Ovary (tissue), 9 donors: ENCODE results near the gene LPCAT1. TPM values are rescaled to one million over a fixed set of nuclear protein-coding genes. Genes with fewer than 3 reads are reported as not detected.
"Not testable (repeated sequence)": the region's sequence is repeated elsewhere in the genome, so short reads cannot be mapped to it uniquely, and the experiment has no call there.

Experiments used
- DNase-seq, 5 donors: peaks; one replicate each; pipeline ENCODE4 v3.0.0-alpha.2; 2019 to 2020
- H3K27ac ChIP-seq, 2 donors: fragments of 200-600 bp; one replicate each; pipeline versions ENCODE4 v1.5.1 to v1.8.0; 2019 to 2022
- H3K27me3 ChIP-seq: fragments of 200-600 bp; one replicate; pipeline ENCODE4 v1.8.0; 2022
- H3K36me3 ChIP-seq: fragments of 200-600 bp; sonication (generic); one replicate; pipeline ENCODE4 v1.5.1; 2019
- H3K4me1 ChIP-seq: one replicate; pipeline ENCODE4 v1.8.1; 2013; ENCODE audit warnings: mild to moderate bottlenecking, moderate library complexity; ENCODE audit not compliant: insufficient read depth
- H3K4me3 ChIP-seq: fragments of 200-600 bp; sonication (generic); one replicate; pipeline ENCODE4 v1.5.1; 2017
- H3K9me3 ChIP-seq, 2 donors: fragments of 200-600 bp in 1 of 2; sonication (generic) in 1 of 2; one replicate each; pipeline versions ENCODE4 v1.5.1 to v1.8.1; 2013 to 2019; ENCODE audit warnings: mild to moderate bottlenecking in 1 of 2, moderate library complexity in 1 of 2
- EP300 ChIP-seq: sonication (generic); formaldehyde crosslinking; IDR thresholded peaks from one replicate; pipeline ENCODE4 v1.6.1; 2017; ENCODE audit warnings: antibody characterized with exemption
- POLR2A ChIP-seq: fragments of 450-650 bp; IDR thresholded peaks from one replicate; pipeline ENCODE4 v1.6.1; 2017; ENCODE audit warnings: antibody characterized with exemption, mild to moderate bottlenecking, moderate library complexity
- WGBS, 3 donors: extraction: QIAGEN DNeasy Blood & Tissue Kit in 1 of 3; methylation state at CpG; one replicate each; pipeline versions ENCODE4 v1.1.5 to v1.1.7; 2013 to 2017; 5-methylcytosine and 5-hydroxymethylcytosine counted together
- intact Hi-C, 4 donors: fragments of 100-400 bp; cut with DNase I; formaldehyde crosslinking; loops; one replicate each; pipeline versions ENCODE4 v1.11.0 to v1.15.1; 2022 to 2023
- polyA plus RNA-seq, 2 donors: library from polyadenylated mRNA; stranded (reverse); fragments of 200-250 nt in 1 of 2; fragments of 350-450 nt in 1 of 2; fragmentation: Illumina TruSeq in 1 of 2; extraction: RNeasy Lipid Tissue Mini Kit (QIAGEN cat#74804) in 1 of 2; gene quantifications; one replicate each; pipeline ENCODE4 v1.2.3, GENCODE V29; 2013 to 2014
- total RNA-seq, 7 donors: library from RNA; depleted of rRNA in 2 of 7; stranded (reverse); fragments of >200 nt in 2 of 7; fragmentation: NEBNext Ultra II Directional in 3 of 7; extraction: Animal tissue kit (Norgen Biotek cat#: 25700) in 3 of 7; gene quantifications; one replicate each; pipeline versions ENCODE4 v1.1.0 to v1.2.4, GENCODE V29; 2016 to 2023
- TF ChIP-seq, protein P1 (sequence below), 3 donors: fragments of 450-650 bp in 2 of 3; fragments of 200-600 bp in 1 of 3; IDR thresholded peaks; one replicate each; pipeline versions ENCODE4 v1.5.1 to v1.8.0; 2016 to 2022; ENCODE audit warnings: antibody characterized with exemption in 3 of 3, mild to moderate bottlenecking in 1 of 3
- donor health status: DM: no; HTN: no; CAD: no; lungs with moderate emphysema.
- donor health status: DM: no; HTN: no; CAD: no.
- donor health status: Bipolar disorder and iron deficiency.
- donor health status: DM: yes; HTN: yes; CAD: no.
- donor health status: DM: no; HTN: no; CAD: no.
- donor health status: DM: yes; HTN: yes; CAD: no.

Gene LPCAT1
- total and polyA plus RNA-seq, 9 donors = 13.0 to 57.1 (median 25.3) TPM

GRCh38 chr5:1517838-1518237 is 5.9 kb downstream of the LPCAT1 start:
- Histone ChIP-seq H3K4me3 (no peak overlapping the region), H3K9me3 (no peaks in the 10 kb centered on the region), H3K36me3 (no peaks in the 10 kb centered on the region), H3K27ac (no peak overlapping the region), H3K4me1 (peaks cover 6% of the 10 kb centered on the region), H3K27me3 (no peaks in the 10 kb centered on the region)
- peak; percentile 3 to 28 (median 13) for DNase-seq
- TF ChIP-seq, protein P1, sequence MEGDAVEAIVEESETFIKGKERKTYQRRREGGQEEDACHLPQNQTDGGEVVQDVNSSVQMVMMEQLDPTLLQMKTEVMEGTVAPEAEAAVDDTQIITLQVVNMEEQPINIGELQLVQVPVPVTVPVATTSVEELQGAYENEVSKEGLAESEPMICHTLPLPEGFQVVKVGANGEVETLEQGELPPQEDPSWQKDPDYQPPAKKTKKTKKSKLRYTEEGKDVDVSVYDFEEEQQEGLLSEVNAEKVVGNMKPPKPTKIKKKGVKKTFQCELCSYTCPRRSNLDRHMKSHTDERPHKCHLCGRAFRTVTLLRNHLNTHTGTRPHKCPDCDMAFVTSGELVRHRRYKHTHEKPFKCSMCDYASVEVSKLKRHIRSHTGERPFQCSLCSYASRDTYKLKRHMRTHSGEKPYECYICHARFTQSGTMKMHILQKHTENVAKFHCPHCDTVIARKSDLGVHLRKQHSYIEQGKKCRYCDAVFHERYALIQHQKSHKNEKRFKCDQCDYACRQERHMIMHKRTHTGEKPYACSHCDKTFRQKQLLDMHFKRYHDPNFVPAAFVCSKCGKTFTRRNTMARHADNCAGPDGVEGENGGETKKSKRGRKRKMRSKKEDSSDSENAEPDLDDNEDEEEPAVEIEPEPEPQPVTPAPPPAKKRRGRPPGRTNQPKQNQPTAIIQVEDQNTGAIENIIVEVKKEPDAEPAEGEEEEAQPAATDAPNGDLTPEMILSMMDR (IDR thresholded peaks at IDR 0.05) = no peak
- TF ChIP-seq POLR2A (no peak), EP300 (no peak)
- WGBS, 3 donors = 87 to 91% (median 88%) methylated on average over 20 of the region's 20 CpGs
- intact Hi-C loops = no loop called here

GRCh38 chr5:1516615-1517601 is 6.9 kb downstream of the LPCAT1 start:
- Histone ChIP-seq H3K4me1 (peaks cover 4% of the 10 kb centered on the region), H3K27ac (no peak overlapping the region), H3K4me3 (no peak overlapping the region), H3K27me3 (no peaks in the 10 kb centered on the region), H3K9me3 (no peaks in the 10 kb centered on the region), H3K36me3 (no peaks in the 10 kb centered on the region)
- WGBS, 3 donors = 83 to 86% (median 85%) methylated on average over 19 of the region's 19 CpGs
- TF ChIP-seq EP300 (no peak), POLR2A (no peak)
- TF ChIP-seq, protein P1 (IDR thresholded peaks at IDR 0.05) = no peak
- intact Hi-C loops = no loop called here
- peak; percentile 2 to 17 (median 9) for DNase-seq

DNA sequence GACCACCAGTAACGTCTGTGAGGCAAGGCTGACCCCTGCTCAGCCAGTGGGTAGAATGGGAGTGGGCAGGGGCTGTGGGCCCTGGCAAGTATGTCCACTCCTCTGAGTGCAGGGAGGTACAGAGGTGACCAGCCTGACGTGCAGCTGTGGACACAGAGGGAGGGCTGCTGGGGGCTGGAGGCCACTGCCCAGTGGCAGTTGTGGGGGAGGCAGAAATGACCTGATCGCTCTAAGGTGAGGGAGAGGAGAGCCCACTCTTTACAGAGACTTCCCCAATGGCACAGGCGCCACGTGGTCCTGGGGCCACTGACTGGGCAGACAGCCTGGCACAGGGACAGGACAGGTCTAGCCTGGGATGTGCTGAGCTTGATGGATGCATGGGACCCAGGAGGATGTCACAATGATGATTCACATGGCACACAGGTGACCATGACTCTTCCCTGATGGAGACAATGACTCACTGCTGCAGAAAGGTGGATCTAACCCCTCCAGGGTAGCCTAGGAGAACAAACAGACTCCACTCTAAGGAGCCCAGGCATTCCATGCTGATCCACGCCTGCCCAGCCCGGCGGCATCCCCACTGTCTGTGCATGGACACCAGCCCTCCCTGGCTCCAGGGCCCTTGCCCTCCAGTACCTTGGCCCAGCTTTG is 7.7 kb downstream of the LPCAT1 start:
- H3K36me3 ChIP-seq = no peaks in the 10 kb centered on the region
- TF ChIP-seq EP300 = no peak
- TF ChIP-seq POLR2A = no peak
- TF ChIP-seq, protein P1 (IDR thresholded peaks at IDR 0.05) = no peak
- H3K9me3 ChIP-seq = no peaks in the 10 kb centered on the region
- no peaks in the 10 kb centered on the region for H3K27me3 ChIP-seq
- intact Hi-C loops = no loop called here
- peak in 4 of 5 donors; percentile 4 to 10 (median 7) for DNase-seq
- peaks cover 4% of the 10 kb centered on the region for H3K4me1 ChIP-seq
- H3K27ac ChIP-seq = no peak overlapping the region
- WGBS, 3 donors = 85 to 86% (median 85%) methylated on average over 8 of the region's 8 CpGs
- H3K4me3 ChIP-seq = no peak overlapping the region

DNA sequence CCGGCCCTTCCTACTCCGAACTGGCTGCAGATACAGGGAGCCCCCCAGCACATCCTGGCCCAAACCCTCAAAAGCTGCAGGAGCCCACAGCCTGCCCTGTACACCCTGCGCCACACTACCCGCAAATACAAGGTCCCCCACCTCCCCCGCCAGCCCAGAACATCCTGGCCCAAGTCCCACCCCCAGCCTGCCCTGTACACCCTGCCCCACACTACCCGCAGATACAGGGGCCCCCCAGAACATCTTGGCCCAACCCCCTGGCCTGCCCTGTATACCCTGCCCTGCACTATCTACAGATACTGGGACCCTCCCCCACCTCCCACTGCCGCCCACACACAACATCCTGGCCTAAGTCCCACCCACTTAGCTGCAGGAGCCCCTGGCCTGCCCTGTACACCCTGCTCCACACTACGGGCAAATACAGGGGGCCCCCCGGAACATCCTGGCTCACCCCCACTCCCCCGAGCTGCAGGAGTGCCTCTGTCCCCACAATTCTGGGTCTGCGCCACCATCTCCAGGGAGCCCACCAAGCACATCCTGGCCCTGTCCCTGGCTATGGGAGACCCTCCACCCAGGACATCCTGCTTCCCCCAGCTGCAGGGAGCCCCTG is 8.3 kb downstream of the LPCAT1 start:
- Histone ChIP-seq H3K4me3 (no peak overlapping the region), H3K9me3 (no peaks in the 10 kb centered on the region), H3K27me3 (no peaks in the 10 kb centered on the region), H3K4me1 (peaks cover 4% of the 10 kb centered on the region), H3K27ac (no peak overlapping the region), H3K36me3 (no peaks in the 10 kb centered on the region)
- WGBS, 3 donors = 75 to 82% (median 82%) methylated on average over 11 of the region's 11 CpGs
- TF ChIP-seq, protein P1 (IDR thresholded peaks at IDR 0.05) = no peak
- TF ChIP-seq EP300 (no peak), POLR2A (no peak)
- intact Hi-C loops = no loop called here
- DNase-seq = peak; percentile 3 to 19 (median 12)

DNA sequence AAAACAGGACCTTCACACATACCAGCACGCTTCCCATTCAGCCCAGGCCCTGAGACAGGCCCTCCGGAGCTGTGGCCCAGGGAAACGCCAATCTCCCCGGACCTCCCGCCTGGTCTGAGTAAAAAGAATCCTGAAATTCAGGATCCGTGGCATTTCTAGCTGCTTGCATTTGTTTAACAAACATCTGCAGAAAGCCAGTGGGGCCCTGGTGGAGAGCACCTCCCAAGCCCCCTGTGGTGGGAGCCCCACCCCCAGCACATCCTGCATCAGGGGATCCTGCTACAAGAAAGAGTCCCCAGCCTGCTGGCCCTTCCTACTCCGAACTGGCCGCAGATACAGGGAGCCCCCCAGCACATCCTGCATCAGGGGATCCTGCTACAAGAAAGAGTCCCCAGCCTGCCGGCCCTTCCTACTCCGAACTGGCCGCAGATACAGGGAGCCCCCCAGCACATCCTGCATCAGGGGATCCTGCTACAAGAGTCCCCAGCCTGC is 8.9 kb downstream of the LPCAT1 start:
- H3K4me3 ChIP-seq, H3K27ac ChIP-seq, H3K9me3 ChIP-seq, H3K4me1 ChIP-seq, H3K27me3 ChIP-seq, H3K36me3 ChIP-seq, intact Hi-C loops: not testable (repeated sequence)
- DNase-seq = peak in 2 of 5 donors; percentile 3 to 9
- WGBS, 3 donors = 90 to 94% (median 93%) methylated on average over 11 of the region's 11 CpGs
